Fibroblast of mammary gland (primary cell): ENCODE data around the gene TAAR2.

ENCODE experiments used
- DNase-seq: peaks from one replicate; pipeline ENCODE4 v3.0.0-alpha.2; 2010; ENCODE audit warnings: low read depth
- H3K4me3 ChIP-seq: 2 replicates; pipeline ENCODE4 v1.5.1; 2011; ENCODE audit warnings: low read depth, mild to moderate bottlenecking, low read length, moderate library complexity; ENCODE audit not compliant: control insufficient read depth
- TF ChIP-seq, protein P1 (sequence below): conservative IDR thresholded peaks from 2 replicates; pipeline ENCODE4 v1.5.1; 2011; ENCODE audit warnings: low read depth, low read length, inconsistent platforms; ENCODE audit not compliant: control insufficient read depth, insufficient read depth

Gene TAAR2

DNA sequence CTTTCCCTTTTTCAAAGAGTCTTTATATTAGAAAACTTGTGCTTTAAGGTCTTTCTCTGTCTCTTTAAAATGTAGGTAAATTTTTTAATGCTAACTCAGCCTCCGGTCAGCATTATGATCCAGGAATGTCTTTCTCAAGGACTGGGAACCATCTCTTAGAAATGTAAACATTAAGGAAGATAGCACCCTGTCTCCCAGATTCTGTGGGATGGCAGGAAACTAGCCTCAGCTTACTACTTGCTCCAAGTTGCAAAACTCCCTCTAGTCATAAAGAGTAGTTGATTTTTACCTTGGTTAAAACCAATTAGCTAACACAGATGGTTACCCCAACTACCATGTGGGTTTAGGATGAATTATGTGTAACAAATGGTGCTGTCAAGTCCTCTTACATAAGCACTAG, 39.6 kb upstream of the TAAR2 start:
- DNase-seq, result no peak
- no peak overlapping the region for H3K4me3 ChIP-seq
- TF ChIP-seq, protein P1, sequence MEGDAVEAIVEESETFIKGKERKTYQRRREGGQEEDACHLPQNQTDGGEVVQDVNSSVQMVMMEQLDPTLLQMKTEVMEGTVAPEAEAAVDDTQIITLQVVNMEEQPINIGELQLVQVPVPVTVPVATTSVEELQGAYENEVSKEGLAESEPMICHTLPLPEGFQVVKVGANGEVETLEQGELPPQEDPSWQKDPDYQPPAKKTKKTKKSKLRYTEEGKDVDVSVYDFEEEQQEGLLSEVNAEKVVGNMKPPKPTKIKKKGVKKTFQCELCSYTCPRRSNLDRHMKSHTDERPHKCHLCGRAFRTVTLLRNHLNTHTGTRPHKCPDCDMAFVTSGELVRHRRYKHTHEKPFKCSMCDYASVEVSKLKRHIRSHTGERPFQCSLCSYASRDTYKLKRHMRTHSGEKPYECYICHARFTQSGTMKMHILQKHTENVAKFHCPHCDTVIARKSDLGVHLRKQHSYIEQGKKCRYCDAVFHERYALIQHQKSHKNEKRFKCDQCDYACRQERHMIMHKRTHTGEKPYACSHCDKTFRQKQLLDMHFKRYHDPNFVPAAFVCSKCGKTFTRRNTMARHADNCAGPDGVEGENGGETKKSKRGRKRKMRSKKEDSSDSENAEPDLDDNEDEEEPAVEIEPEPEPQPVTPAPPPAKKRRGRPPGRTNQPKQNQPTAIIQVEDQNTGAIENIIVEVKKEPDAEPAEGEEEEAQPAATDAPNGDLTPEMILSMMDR, result no peak

GRCh38 chr6:132661906-132662305, 37.8 kb upstream of the TAAR2 start:
- no peak overlapping the region for H3K4me3 ChIP-seq
- TF ChIP-seq, protein P1, result no peak
- no peak for DNase-seq

GRCh38 chr6:132659082-132659481, 35.0 kb upstream of the TAAR2 start, which contains the start of gene TAAR1:
Gene TAAR1 (minus strand): TSS chr6:132659182. CDS start chr6:132646003, 13,179 bp downstream.
- DNase-seq, result no peak
- H3K4me3 ChIP-seq, result no peak within 1 kb of the TSS
- TF ChIP-seq, protein P1, result no peak

- H3K4me3 ChIP-seq, result no peak overlapping the region
- DNase-seq, result no peak
- TF ChIP-seq, protein P1, result no peak
Observed at GRCh38 chr6:132651062-132651461, 27.0 kb upstream of the TAAR2 start.

DNA sequence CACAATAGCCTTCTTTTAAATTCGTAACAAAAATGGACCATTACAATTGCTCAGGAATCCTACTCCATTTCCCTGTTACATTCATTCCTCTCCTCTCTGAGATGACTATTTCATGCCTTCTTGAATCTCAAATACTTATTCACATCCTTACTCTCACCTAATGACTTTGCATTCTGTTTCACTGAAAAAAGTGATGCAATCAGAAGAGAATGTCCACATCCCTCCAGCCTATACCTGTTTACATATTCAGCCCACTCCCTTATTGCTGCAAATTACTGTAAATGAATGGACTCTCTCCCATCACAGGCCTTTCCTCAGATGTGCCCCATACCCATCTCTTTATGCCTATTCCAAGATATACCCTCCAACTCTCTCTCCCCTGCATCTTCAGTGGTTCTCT, 26.4 kb upstream of the TAAR2 start:
- no peak overlapping the region for H3K4me3 ChIP-seq
- TF ChIP-seq, protein P1, result no peak

DNA sequence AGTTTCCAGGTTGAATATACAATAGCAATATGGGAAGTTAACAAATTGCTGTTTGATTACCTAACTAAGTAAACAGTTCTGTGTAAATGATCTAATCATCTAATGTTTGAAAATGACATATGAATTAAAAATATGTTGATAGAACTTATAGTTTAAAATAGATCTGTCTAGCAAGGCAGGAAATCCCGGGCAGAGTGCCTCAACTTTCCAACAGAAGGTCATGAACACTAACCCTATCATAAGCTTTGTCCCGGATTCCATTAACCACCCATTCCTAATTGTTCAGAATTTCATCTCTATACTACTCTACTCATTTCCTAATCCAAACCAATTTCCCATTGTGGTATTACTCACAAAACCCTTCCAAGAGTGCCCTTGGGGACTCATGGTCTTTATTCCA, 24.8 kb upstream of the TAAR2 start:
- TF ChIP-seq, protein P1, result no peak
- no peak for DNase-seq

More for the DNA sequence above, 26.4 kb upstream of the TAAR2 start:
- DNase-seq, result no peak

GRCh38 chr6:132648356-132648755, 24.3 kb upstream of the TAAR2 start:
- peak; percentile 70 for DNase-seq
- no peak overlapping the region for H3K4me3 ChIP-seq
- TF ChIP-seq, protein P1, result no peak

More for the DNA sequence above, 24.8 kb upstream of the TAAR2 start:
- H3K4me3 ChIP-seq, result no peak overlapping the region
